HL-60 (cell line): ENCODE data around the gene PROM1.

Source experiments
- DNase-seq, 2 experiments: peaks; one replicate each; pipeline ENCODE4 v3.0.0-alpha.2; 2010 to 2020; ENCODE audit warnings: low read depth in 1 of 2, low spot score in 1 of 2
- H3K27ac ChIP-seq: fragments of 250-450 bp; sonication (Bioruptor Pico); replicated peaks from 2 replicates; pipeline ENCODE4 v1.5.1; 2020; ENCODE audit warnings: mild to moderate bottlenecking, moderate library complexity
- H3K27me3 ChIP-seq: fragments of 250-450 bp; sonication (Bioruptor Pico); 2 replicates; pipeline ENCODE4 v1.5.1; 2021; ENCODE audit warnings: mild to moderate bottlenecking, moderate library complexity; ENCODE audit not compliant: insufficient read depth, poor library complexity, severe bottlenecking
- H3K4me3 ChIP-seq: replicated peaks from 2 replicates; pipeline ENCODE4 v1.5.1; 2011; ENCODE audit warnings: mild to moderate bottlenecking, control low read depth, low read length; ENCODE audit not compliant: insufficient read depth
- GABPA ChIP-seq: IDR thresholded peaks from 2 replicates; pipeline ENCODE4 v1.6.1; 2012; ENCODE audit warnings: low read depth
- POLR2AphosphoS5 ChIP-seq: IDR thresholded peaks from 2 replicates; pipeline ENCODE4 v1.6.1; 2012; ENCODE audit warnings: low read depth
- REST ChIP-seq: IDR thresholded peaks from 2 replicates; pipeline ENCODE4 v1.6.1; 2012; ENCODE audit warnings: low read depth; ENCODE audit not compliant: insufficient replicate concordance
- SPI1 ChIP-seq: IDR thresholded peaks from 2 replicates; pipeline ENCODE4 v1.6.1; 2012; ENCODE audit warnings: low read depth, mild to moderate bottlenecking, borderline replicate concordance
- TF ChIP-seq, protein P1 (sequence below): IDR thresholded peaks from one replicate; pipeline ENCODE4 v1.5.1; 2011; ENCODE audit warnings: low read length, control low read depth, inconsistent platforms; ENCODE audit not compliant: insufficient read depth

The PROM1 gene

DNA sequence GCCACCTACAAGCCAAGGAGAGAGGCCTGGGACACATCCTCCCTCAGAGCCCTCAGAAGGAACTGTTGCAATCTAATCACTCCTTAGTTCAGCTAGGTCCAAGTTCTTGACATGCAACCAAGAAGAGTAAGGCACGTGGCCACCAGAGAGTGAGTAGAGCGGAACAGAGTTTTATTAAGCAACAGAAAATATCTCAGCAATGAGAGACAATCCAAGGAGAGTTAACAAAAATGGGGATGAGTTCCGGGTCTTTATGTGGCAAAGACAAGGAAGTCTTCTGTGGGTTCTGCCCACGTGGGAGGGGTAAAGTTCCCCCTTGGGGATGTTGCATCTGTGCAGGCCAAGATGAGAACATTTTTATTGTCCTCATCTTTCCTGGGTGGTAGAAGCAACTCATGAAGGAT, 38.5 kb upstream of the PROM1 start:
- H3K4me3 ChIP-seq, result no peak overlapping the region
- TF ChIP-seq SPI1, result peak; percentile 61; the same call in 1 of the 2 replicates
- TF ChIP-seq, protein P1, sequence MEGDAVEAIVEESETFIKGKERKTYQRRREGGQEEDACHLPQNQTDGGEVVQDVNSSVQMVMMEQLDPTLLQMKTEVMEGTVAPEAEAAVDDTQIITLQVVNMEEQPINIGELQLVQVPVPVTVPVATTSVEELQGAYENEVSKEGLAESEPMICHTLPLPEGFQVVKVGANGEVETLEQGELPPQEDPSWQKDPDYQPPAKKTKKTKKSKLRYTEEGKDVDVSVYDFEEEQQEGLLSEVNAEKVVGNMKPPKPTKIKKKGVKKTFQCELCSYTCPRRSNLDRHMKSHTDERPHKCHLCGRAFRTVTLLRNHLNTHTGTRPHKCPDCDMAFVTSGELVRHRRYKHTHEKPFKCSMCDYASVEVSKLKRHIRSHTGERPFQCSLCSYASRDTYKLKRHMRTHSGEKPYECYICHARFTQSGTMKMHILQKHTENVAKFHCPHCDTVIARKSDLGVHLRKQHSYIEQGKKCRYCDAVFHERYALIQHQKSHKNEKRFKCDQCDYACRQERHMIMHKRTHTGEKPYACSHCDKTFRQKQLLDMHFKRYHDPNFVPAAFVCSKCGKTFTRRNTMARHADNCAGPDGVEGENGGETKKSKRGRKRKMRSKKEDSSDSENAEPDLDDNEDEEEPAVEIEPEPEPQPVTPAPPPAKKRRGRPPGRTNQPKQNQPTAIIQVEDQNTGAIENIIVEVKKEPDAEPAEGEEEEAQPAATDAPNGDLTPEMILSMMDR, result no peak
- TF ChIP-seq GABPA, result no peak
- TF ChIP-seq POLR2AphosphoS5, result peak; percentile 57
- no peaks in the 10 kb centered on the region for H3K27me3 ChIP-seq
- peak overlapping the region; percentile 62 for H3K27ac ChIP-seq
- peak; percentile 83 to 89 for DNase-seq

DNA sequence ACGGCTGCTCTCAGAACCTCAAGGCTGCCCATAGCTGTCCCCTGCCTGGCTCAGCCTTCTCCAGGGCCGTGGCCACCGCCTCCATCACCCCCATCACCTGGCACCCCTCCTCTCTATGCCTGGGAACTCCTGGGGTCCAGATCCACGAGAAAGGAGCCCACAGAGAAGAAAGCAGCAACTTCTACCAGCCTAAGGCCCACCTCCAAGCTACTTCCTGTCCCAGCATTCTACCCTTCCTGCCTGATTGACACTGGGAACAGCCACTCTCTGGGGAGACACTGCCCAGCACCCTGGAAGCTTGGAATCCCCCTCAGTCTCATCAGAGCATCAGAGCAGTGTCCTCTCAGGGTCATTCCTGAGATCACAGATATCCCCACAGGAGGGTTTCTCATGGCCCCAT, 36.9 kb upstream of the PROM1 start:
- no peak overlapping the region for H3K4me3 ChIP-seq
- no peaks in the 10 kb centered on the region for H3K27me3 ChIP-seq
- TF ChIP-seq REST (no peak), SPI1 (no peak), POLR2AphosphoS5 (no peak), GABPA (no peak)
- TF ChIP-seq, protein P1, result no peak
- no peak overlapping the region for H3K27ac ChIP-seq
- no peak for DNase-seq

DNA sequence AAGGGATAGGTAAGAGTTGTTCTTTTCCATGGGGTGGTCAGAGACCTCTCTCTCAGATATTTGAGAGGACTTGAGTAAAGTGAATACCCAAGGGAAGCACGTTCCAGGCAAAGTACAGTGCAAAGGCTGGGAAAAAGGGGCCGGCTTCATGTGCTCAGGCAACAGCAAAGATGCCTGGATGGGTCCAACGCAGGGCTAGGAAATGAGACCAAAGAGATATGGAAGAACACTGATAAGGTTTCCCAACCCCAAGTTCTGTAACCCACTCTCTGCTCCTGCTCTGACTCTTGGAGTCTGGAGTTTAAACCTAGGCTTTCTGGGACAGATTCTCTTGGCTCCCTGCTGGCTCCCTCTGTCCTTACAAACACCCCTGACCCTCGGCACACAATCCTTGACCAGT, 36.2 kb upstream of the PROM1 start:
- DNase-seq, result no peak
- no peak overlapping the region for H3K4me3 ChIP-seq
- H3K27ac ChIP-seq, result no peak overlapping the region
- TF ChIP-seq GABPA, result no peak
- TF ChIP-seq SPI1, result no peak
- TF ChIP-seq, protein P1, result no peak
- no peak for TF ChIP-seq REST
- TF ChIP-seq POLR2AphosphoS5, result no peak
- no peaks in the 10 kb centered on the region for H3K27me3 ChIP-seq

- TF ChIP-seq, protein P1, result no peak
- no peak for TF ChIP-seq REST
- no peak for TF ChIP-seq GABPA
- TF ChIP-seq SPI1, result no peak
- no peak for TF ChIP-seq POLR2AphosphoS5
- H3K27me3 ChIP-seq, result no peaks in the 10 kb centered on the region
- no peak overlapping the region for H3K4me3 ChIP-seq
- DNase-seq, result no peak
- H3K27ac ChIP-seq, result no peak overlapping the region
Measured at GRCh38 chr4:16118090-16118489, 34.3 kb upstream of the PROM1 start.
